Measurements from ENCODE around the gene MYLK.
"Not testable (repeated sequence)": the region's sequence is repeated elsewhere in the genome, so short reads cannot be mapped to it uniquely, and the experiment has no call there.

The MYLK gene

DNA sequence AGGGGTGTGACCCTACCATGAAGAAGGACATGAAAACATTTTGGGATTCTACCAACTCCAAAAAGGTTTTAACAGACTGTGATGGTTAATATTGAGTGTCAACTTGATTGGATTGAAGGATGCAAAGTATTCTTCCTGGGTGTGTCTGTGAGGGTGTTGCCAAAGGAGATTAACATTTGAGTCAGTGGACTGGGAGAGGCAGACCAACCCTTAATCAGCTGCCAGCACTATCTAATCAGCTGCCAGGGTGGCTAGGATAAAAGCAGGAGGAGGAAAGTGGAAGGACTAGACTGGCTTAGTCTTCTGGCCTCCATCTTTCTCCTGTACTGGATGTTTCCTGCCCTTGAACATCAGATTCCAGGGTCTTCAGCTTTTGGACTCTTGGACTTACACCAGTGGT, 283.3 kb downstream of the MYLK start:
- H3K36me3 ChIP-seq (ENCODE audit: insufficient read depth, low read length); H3K27me3 ChIP-seq (ENCODE audit: insufficient read depth, low read length); H2AFZ ChIP-seq (ENCODE audit: low read depth, low read length); H3K4me3 ChIP-seq (ENCODE audit: low read length); H3K4me1 ChIP-seq (ENCODE audit: insufficient read depth, low read length); H3K9me3 ChIP-seq (ENCODE audit: low read length): not testable (repeated sequence)

DNA sequence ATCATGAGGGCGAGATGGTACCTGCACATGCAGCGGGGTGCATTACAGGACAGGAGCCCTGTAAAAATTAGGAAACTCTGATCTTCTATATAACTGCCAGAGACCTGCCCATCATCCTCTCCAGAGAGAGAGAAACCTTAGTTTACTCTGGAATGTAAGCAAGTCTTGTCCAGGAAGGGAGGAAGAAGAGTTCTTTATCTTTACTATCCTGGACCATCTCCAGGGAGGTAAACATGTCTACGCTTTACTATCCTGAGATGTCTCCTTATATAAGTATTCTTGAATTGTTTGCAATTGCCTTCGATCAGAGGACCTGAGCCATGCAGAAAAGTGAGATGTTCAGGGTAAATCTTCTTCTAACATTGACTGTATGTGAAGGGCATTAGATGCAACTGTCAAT, 286.6 kb downstream of the MYLK start:
- no peak overlapping the region for H2AFZ ChIP-seq (ENCODE audit: low read depth, low read length)
- no peak overlapping the region for H3K4me3 ChIP-seq (ENCODE audit: low read length)
- peaks cover 4% of the 10 kb centered on the region for H3K36me3 ChIP-seq (ENCODE audit: insufficient read depth, low read length)
- H3K4me1 ChIP-seq (ENCODE audit: insufficient read depth, low read length): no peaks in the 10 kb centered on the region
- H3K9me3 ChIP-seq (ENCODE audit: low read length): no peaks in the 10 kb centered on the region
- H3K27me3 ChIP-seq (ENCODE audit: insufficient read depth, low read length): no peaks in the 10 kb centered on the region

DNA sequence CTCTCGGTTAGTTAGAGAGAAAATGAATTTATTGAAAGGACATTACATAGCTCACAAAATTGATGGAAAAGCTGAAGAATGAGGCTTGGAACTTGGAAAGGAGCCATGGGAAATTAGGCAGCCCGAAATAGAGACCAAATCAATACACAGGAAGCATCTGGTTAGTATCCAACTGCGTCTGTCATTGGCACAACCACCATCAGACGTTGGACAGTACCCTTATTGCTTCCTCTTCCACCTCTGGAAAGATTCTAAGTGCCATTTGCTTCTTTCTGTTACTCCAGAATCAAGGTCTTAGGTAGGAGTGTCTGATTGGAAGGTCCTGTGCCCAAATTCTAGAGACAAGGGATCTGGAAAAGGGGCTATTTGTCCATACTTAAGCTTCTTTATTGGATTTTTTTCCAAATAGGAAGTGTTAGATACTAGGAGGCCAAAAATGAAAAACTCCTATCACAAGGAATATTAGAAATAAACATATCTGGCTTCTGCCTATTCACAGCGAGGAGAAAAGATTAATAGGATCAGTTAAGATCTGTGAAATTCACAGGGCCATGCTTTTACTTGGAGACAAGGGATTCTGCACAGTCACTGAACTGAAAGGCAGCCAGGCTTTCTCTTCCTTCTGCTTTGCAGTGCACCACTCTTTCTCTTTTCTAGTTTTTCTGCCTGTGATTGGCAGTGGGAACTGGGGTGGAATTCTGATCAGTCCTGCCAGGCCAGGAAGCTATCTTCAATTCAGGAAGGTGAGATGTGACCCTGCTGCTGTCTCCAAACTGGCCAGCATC, 288.5 kb downstream of the MYLK start:
- H3K4me1 ChIP-seq (ENCODE audit: insufficient read depth, low read length): peaks cover 2% of the 10 kb centered on the region
- peaks cover 4% of the 10 kb centered on the region for H3K36me3 ChIP-seq (ENCODE audit: insufficient read depth, low read length)
- no peaks in the 10 kb centered on the region for H3K27me3 ChIP-seq (ENCODE audit: insufficient read depth, low read length)
- peaks cover 5% of the 10 kb centered on the region for H3K9me3 ChIP-seq (ENCODE audit: low read length)
- H3K4me3 ChIP-seq (ENCODE audit: low read length): no peak overlapping the region
- H2AFZ ChIP-seq (ENCODE audit: low read depth, low read length): no peak overlapping the region

DNA sequence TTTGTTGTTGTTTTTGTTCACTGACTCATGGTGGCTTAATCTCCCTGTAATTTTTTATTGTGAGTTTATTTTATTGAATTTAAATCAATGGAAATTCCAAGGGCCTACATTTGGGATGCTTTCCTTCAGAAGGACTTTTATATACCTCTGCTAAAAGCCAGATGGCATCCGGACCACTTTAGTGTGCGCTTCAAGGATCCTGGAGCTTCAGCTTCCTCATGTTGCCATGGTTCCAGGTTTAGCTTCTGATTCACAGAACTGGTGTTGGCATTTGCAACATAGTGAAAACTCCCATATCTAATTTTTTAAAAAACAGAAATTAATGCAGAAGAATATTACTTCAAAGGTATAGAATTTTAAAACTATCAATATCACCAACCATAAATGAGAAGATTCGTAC, 290.8 kb downstream of the MYLK start:
- H3K9me3 ChIP-seq (ENCODE audit: low read length): peaks cover 13% of the 10 kb centered on the region
- no peaks in the 10 kb centered on the region for H3K27me3 ChIP-seq (ENCODE audit: insufficient read depth, low read length)
- H3K36me3 ChIP-seq (ENCODE audit: insufficient read depth, low read length): peaks cover 7% of the 10 kb centered on the region
- H2AFZ ChIP-seq (ENCODE audit: low read depth, low read length): no peak overlapping the region
- peaks cover 2% of the 10 kb centered on the region for H3K4me1 ChIP-seq (ENCODE audit: insufficient read depth, low read length)
- no peak overlapping the region for H3K4me3 ChIP-seq (ENCODE audit: low read length)

DNA sequence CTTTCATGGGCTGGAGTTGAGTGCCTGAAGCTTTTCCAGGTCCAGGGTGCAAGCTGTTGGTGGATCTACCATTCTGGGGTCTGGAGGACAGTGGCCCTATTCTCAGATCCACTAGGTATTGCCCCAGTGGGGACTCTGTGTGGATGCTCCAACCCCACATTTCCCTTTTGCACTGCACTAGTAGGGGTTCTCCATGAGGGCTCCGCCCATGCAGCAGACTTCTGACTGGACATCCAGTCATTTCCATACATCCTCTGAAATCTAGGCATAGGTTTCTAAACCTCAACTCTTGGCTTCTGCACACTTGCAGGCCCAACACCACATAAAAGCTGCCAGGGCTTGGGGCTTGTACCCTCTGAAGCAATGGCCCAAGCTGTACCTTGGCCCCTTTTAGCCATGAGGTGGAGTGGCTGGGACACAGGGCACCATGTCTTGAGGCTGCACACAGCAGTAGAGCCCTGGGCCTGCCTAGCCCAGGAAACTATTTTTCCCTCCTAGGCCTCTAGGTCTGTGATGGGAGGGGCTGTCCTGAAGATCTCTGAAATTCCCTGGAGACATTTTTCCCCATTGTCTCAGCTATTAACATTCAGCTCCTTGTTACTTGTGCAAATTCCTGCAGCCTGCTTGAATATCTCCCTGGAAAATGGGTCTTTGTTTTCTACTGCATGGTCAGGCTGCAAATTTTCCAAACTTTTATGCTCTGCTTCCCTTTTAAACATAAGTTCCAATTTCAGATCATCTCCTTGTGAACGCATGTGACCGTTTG, 293.3 kb downstream of the MYLK start:
- peaks cover 5% of the 10 kb centered on the region for H3K36me3 ChIP-seq (ENCODE audit: insufficient read depth, low read length)
- H3K27me3 ChIP-seq (ENCODE audit: insufficient read depth, low read length): no peaks in the 10 kb centered on the region
- peaks cover 6% of the 10 kb centered on the region for H3K4me1 ChIP-seq (ENCODE audit: insufficient read depth, low read length)
- H3K4me3 ChIP-seq (ENCODE audit: low read length): no peak overlapping the region
- H3K9me3 ChIP-seq (ENCODE audit: low read length): peaks cover 13% of the 10 kb centered on the region
- no peak overlapping the region for H2AFZ ChIP-seq (ENCODE audit: low read depth, low read length)

DNA sequence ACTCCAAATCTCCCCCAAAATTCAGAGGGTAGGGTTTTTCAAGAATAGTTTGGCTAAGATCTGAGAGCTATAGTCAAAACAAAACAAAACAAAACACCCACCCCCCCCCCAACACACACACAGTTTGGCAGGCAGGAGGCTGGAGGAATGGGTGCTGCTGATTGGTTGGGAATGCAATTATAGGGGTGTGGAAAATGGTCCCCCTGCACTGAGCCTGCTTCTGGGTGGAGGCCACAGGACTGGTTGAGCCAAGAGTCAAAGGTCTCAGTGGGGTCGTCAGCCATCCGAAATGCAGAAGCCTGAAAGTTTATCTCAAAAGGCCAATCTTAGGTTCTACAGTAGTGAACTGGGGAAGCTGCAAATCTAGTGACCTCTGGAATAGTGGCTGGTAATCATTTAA, 296.7 kb downstream of the MYLK start:
- Histone ChIP-seq H3K9me3 (ENCODE audit: low read length) (peaks cover 13% of the 10 kb centered on the region), H3K36me3 (ENCODE audit: insufficient read depth, low read length) (peaks cover 6% of the 10 kb centered on the region), H3K27me3 (ENCODE audit: insufficient read depth, low read length) (no peaks in the 10 kb centered on the region), H3K4me1 (ENCODE audit: insufficient read depth, low read length) (peaks cover 13% of the 10 kb centered on the region), H3K4me3 (ENCODE audit: low read length) (no peak overlapping the region), H2AFZ (ENCODE audit: low read depth, low read length) (no peak overlapping the region)

DNA sequence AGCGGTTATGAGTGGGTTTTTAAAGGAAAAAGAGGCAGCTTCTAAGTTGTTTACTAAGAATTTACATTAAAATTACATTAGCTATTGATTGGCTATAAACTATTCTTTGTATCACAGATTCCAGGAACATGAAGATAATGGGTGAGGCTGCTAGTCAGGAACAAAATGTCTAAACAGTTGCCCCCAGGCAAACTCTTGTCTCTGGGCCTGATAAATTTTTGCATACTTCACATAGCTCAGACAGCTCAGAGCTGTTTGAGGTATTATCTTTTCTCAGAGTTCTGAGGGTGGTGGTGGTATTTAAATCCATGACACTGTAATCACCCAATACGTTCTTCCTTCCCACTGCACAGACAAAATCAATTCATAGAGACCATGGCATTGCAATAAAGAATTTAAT, 297.2 kb downstream of the MYLK start:
- Histone ChIP-seq H3K9me3 (ENCODE audit: low read length) (peaks cover 13% of the 10 kb centered on the region), H3K27me3 (ENCODE audit: insufficient read depth, low read length) (no peaks in the 10 kb centered on the region), H2AFZ (ENCODE audit: low read depth, low read length) (no peak overlapping the region), H3K4me3 (ENCODE audit: low read length) (peak overlapping the region; percentile 75), H3K4me1 (ENCODE audit: insufficient read depth, low read length) (peaks cover 15% of the 10 kb centered on the region), H3K36me3 (ENCODE audit: insufficient read depth, low read length) (peaks cover 8% of the 10 kb centered on the region)

DNA sequence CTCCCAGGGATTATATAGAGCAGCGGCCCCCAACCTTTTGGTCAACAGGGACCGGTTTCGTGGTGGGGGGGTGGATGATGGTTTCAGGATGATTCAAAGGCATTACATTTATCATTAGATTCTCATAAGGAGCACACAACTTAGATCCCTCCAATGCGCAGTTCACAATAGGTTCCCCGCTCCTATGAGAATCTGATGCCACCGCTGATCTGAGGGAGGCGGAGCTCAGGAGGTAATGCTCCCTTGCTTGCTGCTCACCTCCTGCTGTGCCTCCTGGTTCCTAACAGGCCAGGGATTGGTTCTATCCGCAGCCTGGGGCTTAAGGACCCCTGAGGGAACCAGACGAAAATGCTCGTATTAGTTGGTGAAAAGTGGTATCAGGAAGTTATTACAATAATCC, 298.0 kb downstream of the MYLK start:
- H3K27me3 ChIP-seq (ENCODE audit: insufficient read depth, low read length): no peaks in the 10 kb centered on the region
- peaks cover 15% of the 10 kb centered on the region for H3K4me1 ChIP-seq (ENCODE audit: insufficient read depth, low read length)
- peak overlapping the region; percentile 93 for H2AFZ ChIP-seq (ENCODE audit: low read depth, low read length)
- H3K9me3 ChIP-seq (ENCODE audit: low read length): peaks cover 13% of the 10 kb centered on the region
- peak overlapping the region; percentile 75 for H3K4me3 ChIP-seq (ENCODE audit: low read length)
- H3K36me3 ChIP-seq (ENCODE audit: insufficient read depth, low read length): peaks cover 16% of the 10 kb centered on the region

DNA sequence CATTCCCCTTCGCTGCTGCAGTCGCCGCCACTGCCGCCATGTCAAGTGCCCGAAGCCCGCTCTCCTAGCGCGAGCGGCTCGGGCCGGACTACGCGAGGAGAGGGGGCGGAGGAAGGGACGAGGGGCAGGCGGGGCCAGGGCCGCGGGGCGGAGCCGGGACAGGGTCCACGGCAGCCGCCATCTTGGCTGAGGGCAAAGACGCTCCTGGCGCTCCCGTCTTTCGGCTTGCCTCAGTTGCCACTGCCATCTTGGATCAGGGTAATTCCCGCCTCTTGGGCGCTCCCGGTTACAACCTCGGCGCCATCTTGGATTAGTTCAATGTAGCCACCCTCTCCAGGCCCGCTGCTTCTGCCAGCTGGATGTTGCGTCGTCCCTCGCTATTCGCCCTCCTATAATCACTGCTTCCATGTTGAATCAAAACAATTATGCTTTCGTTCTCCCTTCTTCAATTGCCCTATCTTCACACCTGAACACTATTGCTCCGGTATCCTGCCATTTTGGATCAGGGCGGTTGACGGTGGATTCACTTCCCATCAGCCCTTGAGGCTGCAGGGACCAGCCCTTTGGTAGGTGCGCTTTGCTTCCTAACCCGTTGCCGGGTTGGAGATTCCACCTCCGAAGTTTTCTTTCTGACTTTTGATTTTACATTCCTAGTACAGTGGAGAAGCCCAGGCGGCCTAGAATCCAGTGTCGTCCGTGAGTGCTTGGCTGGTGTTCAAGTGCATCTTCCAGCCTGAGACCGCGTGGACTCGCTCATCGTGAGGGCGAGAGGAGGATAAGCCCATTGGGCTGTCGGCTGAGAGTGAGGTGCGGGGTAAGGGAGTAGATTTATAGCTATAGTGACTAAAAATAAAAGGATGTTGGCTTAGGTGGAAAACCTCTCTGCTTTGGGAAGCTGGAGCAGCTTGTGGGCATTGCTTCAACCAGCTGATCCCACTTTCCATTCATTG, 298.9 kb downstream of the MYLK start, which contains the start of gene HACD2:
Gene HACD2 (minus strand): TSS at position 66 of the 950 bp plus-strand sequence. CDS start 26 bp downstream, at position 40.
- Histone ChIP-seq H3K4me3 (ENCODE audit: low read length) (peak within 1 kb of the TSS; percentile 75), H3K27me3 (ENCODE audit: insufficient read depth, low read length) (no peaks in the 10 kb centered on the region), H3K9me3 (ENCODE audit: low read length) (peaks cover 5% of the 10 kb centered on the region), H3K4me1 (ENCODE audit: insufficient read depth, low read length) (peaks cover 13% of the 10 kb centered on the region), H3K36me3 (ENCODE audit: insufficient read depth, low read length) (peaks cover 22% of the 10 kb centered on the region), H2AFZ (ENCODE audit: low read depth, low read length) (peak within 1 kb of the TSS; percentile 93)

DNA sequence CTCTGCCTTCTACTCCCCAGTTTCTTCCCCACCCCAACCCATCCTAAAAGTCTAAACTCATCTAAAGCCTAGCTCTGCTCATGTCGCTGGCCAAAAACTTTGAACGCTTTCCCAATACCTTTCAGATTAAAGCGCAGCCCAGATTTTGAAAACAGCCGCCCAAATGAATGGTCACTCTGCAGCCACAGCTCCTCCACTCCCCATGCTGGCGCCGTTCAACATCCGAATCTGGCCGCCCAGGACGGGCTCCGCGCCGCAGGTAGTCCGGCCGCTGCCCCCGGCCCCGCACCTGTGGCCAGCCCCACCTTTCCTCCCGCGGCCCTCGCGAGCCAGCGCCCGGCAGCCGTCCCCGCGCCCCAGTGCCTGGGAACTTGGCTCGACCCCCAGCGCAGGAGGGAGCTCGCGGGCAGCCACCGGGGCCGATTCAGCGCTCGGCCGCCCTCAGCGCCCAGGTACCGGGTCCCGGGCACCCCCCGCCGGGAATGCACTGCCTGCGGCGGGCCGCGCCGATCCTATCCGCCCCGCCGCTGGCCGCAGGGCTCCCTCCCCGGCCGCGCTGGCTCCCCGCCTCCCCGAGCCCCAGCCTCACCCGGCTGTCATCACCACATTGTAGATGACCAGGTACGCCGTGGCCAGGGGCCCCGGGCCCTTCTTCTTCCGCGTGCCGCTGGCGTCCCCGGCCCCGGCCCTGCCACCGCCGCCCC, 299.7 kb downstream of the MYLK start:
- H3K36me3 ChIP-seq (ENCODE audit: insufficient read depth, low read length): peaks cover 25% of the 10 kb centered on the region
- H3K4me3 ChIP-seq (ENCODE audit: low read length): peak overlapping the region; percentile 75
- H2AFZ ChIP-seq (ENCODE audit: low read depth, low read length): peak overlapping the region; percentile 93
- H3K4me1 ChIP-seq (ENCODE audit: insufficient read depth, low read length): peaks cover 13% of the 10 kb centered on the region
- H3K9me3 ChIP-seq (ENCODE audit: low read length): peaks cover under 1% of the 10 kb centered on the region
- H3K27me3 ChIP-seq (ENCODE audit: insufficient read depth, low read length): no peaks in the 10 kb centered on the region

DNA sequence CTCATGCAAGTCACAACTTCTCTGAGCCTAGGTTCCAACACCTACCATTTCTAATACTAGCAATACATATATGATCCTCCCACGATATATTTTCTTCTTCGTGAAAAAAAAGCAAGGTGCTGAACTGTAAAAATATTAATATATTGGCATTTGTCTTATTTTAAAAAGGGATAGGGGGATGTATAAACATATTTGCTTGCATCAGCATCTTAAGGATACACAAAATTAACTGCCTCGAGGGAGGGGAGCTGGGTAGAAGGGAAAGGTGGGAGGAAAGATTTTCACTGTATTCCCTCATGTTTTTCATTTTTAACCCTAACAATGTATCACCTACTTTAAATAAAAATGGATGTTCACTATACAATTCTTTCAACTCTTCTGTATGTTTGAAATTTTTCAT, 300.6 kb downstream of the MYLK start:
- H3K9me3 ChIP-seq (ENCODE audit: low read length): no peaks in the 10 kb centered on the region
- peaks cover 13% of the 10 kb centered on the region for H3K4me1 ChIP-seq (ENCODE audit: insufficient read depth, low read length)
- H3K27me3 ChIP-seq (ENCODE audit: insufficient read depth, low read length): no peaks in the 10 kb centered on the region
- H2AFZ ChIP-seq (ENCODE audit: low read depth, low read length): no peak overlapping the region
- H3K36me3 ChIP-seq (ENCODE audit: insufficient read depth, low read length): peaks cover 33% of the 10 kb centered on the region
- H3K4me3 ChIP-seq (ENCODE audit: low read length): peak overlapping the region; percentile 75

DNA sequence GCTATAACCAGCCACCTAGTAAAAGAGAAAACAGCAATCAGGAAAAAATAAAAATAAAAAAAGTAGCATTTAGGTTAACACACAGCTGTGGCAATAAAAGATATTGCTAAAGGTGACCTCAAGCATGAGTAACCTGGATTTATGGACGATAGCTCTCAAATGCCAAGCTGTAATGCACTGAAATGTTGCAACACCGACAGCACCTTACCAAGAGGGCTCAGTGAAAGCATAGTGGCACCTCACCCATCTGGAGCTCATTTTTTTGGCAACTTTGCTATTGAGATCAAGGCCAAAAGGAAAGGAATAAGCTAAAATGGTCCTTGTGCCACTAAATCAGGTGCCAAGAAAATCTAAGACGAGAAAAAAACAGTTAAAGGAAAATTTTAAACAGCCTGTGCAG, 301.8 kb downstream of the MYLK start:
- no peak overlapping the region for H3K4me3 ChIP-seq (ENCODE audit: low read length)
- H3K27me3 ChIP-seq (ENCODE audit: insufficient read depth, low read length): no peaks in the 10 kb centered on the region
- H3K9me3 ChIP-seq (ENCODE audit: low read length): no peaks in the 10 kb centered on the region
- H3K4me1 ChIP-seq (ENCODE audit: insufficient read depth, low read length): peaks cover 13% of the 10 kb centered on the region
- H3K36me3 ChIP-seq (ENCODE audit: insufficient read depth, low read length): peaks cover 40% of the 10 kb centered on the region
- no peak overlapping the region for H2AFZ ChIP-seq (ENCODE audit: low read depth, low read length)

Data from neuron (in vitro differentiated cells).